IMR-90 (cell line): ENCODE data around the gene ATRNL1.

Experiments used
- MAZ ChIP-seq: IDR thresholded peaks from 2 replicates; pipeline ENCODE4 v1.6.1; 2012; ENCODE audit warnings: low read depth, mild to moderate bottlenecking, low read length, improper control_type of control experiment, moderate library complexity, borderline replicate concordance
- RFX5 ChIP-seq: IDR thresholded peaks from 2 replicates; pipeline ENCODE4 v1.8.0; 2012; ENCODE audit warnings: low read depth, mild to moderate bottlenecking, low read length, moderate library complexity
- TF ChIP-seq, protein P1 (sequence below): conservative IDR thresholded peaks from 2 replicates; pipeline ENCODE4 v1.5.1; 2012; ENCODE audit warnings: mild to moderate bottlenecking, low read depth, low read length, improper control_type of control experiment

- TF ChIP-seq, protein P1, sequence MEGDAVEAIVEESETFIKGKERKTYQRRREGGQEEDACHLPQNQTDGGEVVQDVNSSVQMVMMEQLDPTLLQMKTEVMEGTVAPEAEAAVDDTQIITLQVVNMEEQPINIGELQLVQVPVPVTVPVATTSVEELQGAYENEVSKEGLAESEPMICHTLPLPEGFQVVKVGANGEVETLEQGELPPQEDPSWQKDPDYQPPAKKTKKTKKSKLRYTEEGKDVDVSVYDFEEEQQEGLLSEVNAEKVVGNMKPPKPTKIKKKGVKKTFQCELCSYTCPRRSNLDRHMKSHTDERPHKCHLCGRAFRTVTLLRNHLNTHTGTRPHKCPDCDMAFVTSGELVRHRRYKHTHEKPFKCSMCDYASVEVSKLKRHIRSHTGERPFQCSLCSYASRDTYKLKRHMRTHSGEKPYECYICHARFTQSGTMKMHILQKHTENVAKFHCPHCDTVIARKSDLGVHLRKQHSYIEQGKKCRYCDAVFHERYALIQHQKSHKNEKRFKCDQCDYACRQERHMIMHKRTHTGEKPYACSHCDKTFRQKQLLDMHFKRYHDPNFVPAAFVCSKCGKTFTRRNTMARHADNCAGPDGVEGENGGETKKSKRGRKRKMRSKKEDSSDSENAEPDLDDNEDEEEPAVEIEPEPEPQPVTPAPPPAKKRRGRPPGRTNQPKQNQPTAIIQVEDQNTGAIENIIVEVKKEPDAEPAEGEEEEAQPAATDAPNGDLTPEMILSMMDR, result no peak
- TF ChIP-seq MAZ, result no peak
- no peak for TF ChIP-seq RFX5
Measured at GRCh38 chr10:115761166-115761565, 668.0 kb downstream of the ATRNL1 start.
